ENCODE measurements around the gene TMEM79.

DNA sequence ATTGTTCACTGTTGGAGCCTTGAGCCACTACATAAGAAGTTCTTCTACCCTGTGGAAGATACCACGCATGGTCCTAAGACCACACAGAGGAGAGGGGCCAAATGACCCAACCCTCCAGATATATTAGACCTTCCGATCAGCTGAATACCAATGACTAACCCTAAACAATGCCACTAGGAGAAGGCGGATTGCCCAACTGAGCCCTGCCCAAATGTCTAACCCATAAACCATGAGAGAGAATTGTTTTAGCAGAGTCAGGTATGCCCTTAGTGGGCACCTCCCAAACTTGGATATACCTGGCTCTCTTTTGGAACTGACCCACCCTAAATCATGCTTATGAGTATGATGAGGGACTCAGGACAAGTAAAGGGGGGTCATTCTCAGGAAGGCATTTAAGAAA is 13.8 kb upstream of the TMEM79 start:
- TF ChIP-seq TCF7L2 (IDR thresholded peaks at IDR 0.05; ENCODE audit: low read depth, low read length), result no peak
- TF ChIP-seq, protein P1, sequence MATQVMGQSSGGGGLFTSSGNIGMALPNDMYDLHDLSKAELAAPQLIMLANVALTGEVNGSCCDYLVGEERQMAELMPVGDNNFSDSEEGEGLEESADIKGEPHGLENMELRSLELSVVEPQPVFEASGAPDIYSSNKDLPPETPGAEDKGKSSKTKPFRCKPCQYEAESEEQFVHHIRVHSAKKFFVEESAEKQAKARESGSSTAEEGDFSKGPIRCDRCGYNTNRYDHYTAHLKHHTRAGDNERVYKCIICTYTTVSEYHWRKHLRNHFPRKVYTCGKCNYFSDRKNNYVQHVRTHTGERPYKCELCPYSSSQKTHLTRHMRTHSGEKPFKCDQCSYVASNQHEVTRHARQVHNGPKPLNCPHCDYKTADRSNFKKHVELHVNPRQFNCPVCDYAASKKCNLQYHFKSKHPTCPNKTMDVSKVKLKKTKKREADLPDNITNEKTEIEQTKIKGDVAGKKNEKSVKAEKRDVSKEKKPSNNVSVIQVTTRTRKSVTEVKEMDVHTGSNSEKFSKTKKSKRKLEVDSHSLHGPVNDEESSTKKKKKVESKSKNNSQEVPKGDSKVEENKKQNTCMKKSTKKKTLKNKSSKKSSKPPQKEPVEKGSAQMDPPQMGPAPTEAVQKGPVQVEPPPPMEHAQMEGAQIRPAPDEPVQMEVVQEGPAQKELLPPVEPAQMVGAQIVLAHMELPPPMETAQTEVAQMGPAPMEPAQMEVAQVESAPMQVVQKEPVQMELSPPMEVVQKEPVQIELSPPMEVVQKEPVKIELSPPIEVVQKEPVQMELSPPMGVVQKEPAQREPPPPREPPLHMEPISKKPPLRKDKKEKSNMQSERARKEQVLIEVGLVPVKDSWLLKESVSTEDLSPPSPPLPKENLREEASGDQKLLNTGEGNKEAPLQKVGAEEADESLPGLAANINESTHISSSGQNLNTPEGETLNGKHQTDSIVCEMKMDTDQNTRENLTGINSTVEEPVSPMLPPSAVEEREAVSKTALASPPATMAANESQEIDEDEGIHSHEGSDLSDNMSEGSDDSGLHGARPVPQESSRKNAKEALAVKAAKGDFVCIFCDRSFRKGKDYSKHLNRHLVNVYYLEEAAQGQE (IDR thresholded peaks at IDR 0.05; ENCODE audit: insufficient read depth in 1 of 2, low read depth in 2 of 2, low read length in 1 of 2), result no peak
- TF ChIP-seq, protein P2, sequence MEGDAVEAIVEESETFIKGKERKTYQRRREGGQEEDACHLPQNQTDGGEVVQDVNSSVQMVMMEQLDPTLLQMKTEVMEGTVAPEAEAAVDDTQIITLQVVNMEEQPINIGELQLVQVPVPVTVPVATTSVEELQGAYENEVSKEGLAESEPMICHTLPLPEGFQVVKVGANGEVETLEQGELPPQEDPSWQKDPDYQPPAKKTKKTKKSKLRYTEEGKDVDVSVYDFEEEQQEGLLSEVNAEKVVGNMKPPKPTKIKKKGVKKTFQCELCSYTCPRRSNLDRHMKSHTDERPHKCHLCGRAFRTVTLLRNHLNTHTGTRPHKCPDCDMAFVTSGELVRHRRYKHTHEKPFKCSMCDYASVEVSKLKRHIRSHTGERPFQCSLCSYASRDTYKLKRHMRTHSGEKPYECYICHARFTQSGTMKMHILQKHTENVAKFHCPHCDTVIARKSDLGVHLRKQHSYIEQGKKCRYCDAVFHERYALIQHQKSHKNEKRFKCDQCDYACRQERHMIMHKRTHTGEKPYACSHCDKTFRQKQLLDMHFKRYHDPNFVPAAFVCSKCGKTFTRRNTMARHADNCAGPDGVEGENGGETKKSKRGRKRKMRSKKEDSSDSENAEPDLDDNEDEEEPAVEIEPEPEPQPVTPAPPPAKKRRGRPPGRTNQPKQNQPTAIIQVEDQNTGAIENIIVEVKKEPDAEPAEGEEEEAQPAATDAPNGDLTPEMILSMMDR (IDR thresholded peaks at IDR 0.05), result no peak

Data from Panc1 (cell line).